HUES48 (cell line): ENCODE results near the gene VIPAS39.

Source experiments
- H3K27ac ChIP-seq: one replicate; pipeline ENCODE4 v1.7.0; 2013; ENCODE audit warnings: low read depth, low read length, inconsistent platforms
- H3K27me3 ChIP-seq: 2 replicates; pipeline ENCODE4 v1.6.1; 2013; ENCODE audit warnings: mild to moderate bottlenecking, low read length; ENCODE audit not compliant: control insufficient read depth, insufficient read depth
- H3K36me3 ChIP-seq: 2 replicates; pipeline ENCODE4 v1.6.1; 2013; ENCODE audit warnings: low read length; ENCODE audit not compliant: control insufficient read depth, insufficient read depth
- H3K4me1 ChIP-seq: 2 replicates; pipeline ENCODE4 v1.6.1; 2013; ENCODE audit warnings: mild to moderate bottlenecking, low read length; ENCODE audit not compliant: control insufficient read depth, insufficient read depth
- H3K4me3 ChIP-seq: 2 replicates; pipeline ENCODE4 v1.5.1; 2013; ENCODE audit warnings: mild to moderate bottlenecking, low read depth, low read length
- H3K9ac ChIP-seq: 2 replicates; pipeline ENCODE4 v1.6.1; 2013; ENCODE audit warnings: mild to moderate bottlenecking, low read depth, low read length, moderate library complexity
- H3K9me3 ChIP-seq: 2 replicates; pipeline ENCODE4 v1.6.1; 2013; ENCODE audit warnings: low read length; ENCODE audit not compliant: control insufficient read depth, insufficient read depth

Gene VIPAS39

DNA sequence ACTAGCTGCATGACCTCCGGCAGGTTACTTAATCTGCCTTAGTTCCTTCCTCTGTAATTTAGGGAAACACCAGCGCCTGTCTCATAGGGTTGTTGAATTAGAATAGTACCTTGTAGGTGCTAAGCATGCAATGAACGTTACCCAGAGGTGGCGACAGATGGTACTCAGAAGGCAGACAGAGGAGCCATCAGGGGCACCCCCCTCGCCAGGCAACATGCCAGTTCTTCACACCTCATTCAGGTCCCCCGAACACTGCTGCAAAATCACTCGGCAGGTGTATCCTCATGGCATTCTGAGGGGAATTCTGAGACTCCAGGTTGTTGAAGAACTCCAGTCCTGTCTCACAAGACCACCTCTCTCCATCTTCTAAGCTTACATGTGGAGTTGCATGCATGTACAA lies 31.2 kb upstream of the VIPAS39 start:
- Histone ChIP-seq H3K9me3 (no peaks in the 10 kb centered on the region), H3K27ac (no peak overlapping the region), H3K9ac (no peak overlapping the region), H3K4me3 (no peak overlapping the region), H3K4me1 (no peaks in the 10 kb centered on the region), H3K36me3 (no peaks in the 10 kb centered on the region), H3K27me3 (no peaks in the 10 kb centered on the region)

DNA sequence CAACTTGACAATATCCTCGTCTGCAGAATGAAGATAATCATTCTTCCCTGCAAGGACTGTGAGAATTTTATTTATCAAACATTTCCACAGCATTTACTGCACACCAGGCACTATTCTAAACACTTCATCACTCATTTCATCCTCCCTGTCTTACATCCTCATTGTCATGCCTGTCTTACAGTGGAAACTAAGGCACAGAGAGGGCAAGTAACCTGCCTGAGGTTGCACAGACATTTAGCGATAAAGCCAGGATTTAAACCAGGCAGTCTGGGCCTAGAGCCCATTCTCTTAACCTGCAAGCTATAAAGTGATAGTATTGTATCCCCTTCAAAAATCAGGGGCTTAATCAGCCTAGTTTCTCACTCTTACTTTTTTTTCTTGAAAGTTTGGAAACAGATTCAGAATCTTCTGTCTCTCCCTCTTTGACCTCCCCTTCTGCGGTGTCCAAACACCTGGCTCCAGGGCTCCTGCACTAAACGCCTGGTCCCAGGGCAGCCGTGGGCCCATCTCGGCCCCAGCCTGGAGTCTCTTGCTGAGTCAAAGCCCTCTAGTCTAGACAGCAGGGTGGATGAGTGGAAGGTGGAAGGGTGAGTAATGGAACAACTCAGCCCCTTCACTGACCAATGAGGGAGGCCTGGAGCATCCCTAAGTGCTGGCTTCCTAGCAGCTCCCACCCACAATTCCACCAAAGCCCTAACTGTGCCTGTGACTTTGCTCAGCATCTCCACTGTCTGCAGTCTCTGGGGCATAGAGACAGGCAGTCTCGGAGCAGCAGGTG lies 28.7 kb upstream of the VIPAS39 start:
- H3K36me3 ChIP-seq = no peaks in the 10 kb centered on the region

DNA sequence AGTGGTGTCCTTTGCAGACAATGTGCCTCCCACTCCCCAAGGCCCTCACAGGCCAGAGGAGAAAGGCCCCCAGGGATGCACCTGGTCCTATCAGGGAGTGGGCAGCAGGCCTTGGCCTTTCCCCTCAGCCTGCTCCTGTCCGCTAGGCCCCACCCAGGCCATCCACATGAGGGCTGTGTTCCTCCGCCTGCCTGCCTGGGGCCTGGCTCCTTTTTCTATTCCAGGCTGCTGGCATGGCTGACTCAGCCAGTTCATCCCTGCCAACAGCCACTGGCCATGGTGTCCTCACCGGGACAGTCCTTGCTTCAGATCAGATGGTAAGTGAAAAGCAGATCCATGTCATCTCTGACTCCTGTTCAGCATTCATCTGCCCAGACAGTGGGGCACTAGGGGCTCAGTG lies 27.9 kb upstream of the VIPAS39 start:
- no peaks in the 10 kb centered on the region for H3K9me3 ChIP-seq
- no peaks in the 10 kb centered on the region for H3K4me1 ChIP-seq
- no peak overlapping the region for H3K9ac ChIP-seq
- H3K36me3 ChIP-seq = no peaks in the 10 kb centered on the region
- H3K27me3 ChIP-seq = no peaks in the 10 kb centered on the region
- no peak overlapping the region for H3K27ac ChIP-seq
- no peak overlapping the region for H3K4me3 ChIP-seq

More for the DNA sequence above, 28.7 kb upstream of the VIPAS39 start:
- H3K27ac ChIP-seq = no peak overlapping the region
- H3K4me3 ChIP-seq = no peak overlapping the region
- no peaks in the 10 kb centered on the region for H3K4me1 ChIP-seq
- no peaks in the 10 kb centered on the region for H3K27me3 ChIP-seq
- no peak overlapping the region for H3K9ac ChIP-seq
- no peaks in the 10 kb centered on the region for H3K9me3 ChIP-seq

DNA sequence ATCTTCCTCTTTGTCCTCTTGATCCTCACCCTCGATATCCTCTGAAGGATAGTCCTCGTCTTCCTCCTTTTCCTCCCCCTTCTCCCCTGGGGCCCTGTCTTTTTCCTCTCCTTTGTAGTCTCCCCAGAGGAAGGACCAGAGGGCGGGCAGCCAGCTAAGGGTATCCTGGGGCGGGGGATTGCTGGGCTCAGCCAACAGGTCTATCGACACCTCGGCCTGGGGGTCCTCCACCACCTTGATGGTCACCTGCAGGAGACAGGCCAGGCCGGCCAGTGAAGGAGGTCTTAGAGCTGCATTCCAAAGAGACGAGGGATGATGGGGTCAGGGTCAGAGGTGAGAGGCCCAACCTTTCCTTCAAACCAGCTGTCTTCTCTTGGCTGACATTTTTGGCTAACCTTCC lies 25.0 kb upstream of the VIPAS39 start:
- Histone ChIP-seq H3K9me3 (no peaks in the 10 kb centered on the region), H3K27me3 (no peaks in the 10 kb centered on the region), H3K27ac (no peak overlapping the region), H3K4me1 (no peaks in the 10 kb centered on the region), H3K4me3 (no peak overlapping the region), H3K9ac (no peak overlapping the region), H3K36me3 (no peaks in the 10 kb centered on the region)

DNA sequence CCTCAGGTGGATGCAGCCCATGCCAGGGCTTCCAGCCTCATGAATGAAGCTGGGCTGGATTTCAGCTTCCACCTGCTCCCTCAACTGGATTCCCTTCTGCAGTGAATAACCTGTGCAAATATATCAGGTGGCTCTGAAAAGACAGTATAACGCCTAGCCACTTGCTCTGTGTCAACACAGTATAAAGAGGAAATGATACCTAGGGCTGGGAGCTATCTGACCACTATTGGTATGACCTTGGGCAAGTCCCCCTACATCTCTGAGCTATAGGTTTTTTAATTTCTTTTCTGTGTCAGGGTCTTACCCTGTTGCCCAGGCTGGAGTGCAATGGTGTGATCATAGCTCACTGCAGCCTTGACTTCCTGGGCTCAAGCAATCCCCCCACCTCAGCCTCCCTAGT lies 21.4 kb upstream of the VIPAS39 start:
- no peak overlapping the region for H3K4me3 ChIP-seq
- H3K27me3 ChIP-seq = no peaks in the 10 kb centered on the region
- H3K9me3 ChIP-seq = no peaks in the 10 kb centered on the region
- H3K36me3 ChIP-seq = no peaks in the 10 kb centered on the region
- no peak overlapping the region for H3K27ac ChIP-seq
- H3K9ac ChIP-seq = no peak overlapping the region
- no peaks in the 10 kb centered on the region; the same call in 1 of the 2 replicates for H3K4me1 ChIP-seq

DNA sequence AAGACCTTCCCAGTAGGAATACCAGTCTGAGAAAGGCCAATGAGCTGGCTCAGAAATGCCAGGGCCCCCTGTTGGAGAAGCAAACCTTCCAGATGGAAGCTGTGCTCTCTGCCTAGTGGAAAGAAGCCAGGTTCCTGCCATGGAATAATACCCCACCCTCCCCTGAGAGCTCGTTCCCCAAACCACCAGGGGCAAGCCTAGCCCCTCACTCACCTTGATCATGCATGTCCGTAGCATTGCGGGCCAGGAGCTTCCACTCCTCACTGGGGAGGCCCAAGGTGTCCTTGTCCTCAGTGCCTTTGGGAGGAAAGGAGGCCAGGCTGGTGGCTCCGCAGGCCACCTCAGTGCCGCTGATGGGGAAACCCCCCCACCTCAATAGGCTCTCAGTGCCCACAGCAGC lies 20.6 kb upstream of the VIPAS39 start:
- Histone ChIP-seq H3K36me3 (no peaks in the 10 kb centered on the region), H3K27ac (no peak overlapping the region), H3K4me3 (no peak overlapping the region), H3K9ac (no peak overlapping the region), H3K9me3 (no peaks in the 10 kb centered on the region), H3K4me1 (peaks cover under 1% of the 10 kb centered on the region; the same call in 1 of the 2 replicates), H3K27me3 (no peaks in the 10 kb centered on the region)

DNA sequence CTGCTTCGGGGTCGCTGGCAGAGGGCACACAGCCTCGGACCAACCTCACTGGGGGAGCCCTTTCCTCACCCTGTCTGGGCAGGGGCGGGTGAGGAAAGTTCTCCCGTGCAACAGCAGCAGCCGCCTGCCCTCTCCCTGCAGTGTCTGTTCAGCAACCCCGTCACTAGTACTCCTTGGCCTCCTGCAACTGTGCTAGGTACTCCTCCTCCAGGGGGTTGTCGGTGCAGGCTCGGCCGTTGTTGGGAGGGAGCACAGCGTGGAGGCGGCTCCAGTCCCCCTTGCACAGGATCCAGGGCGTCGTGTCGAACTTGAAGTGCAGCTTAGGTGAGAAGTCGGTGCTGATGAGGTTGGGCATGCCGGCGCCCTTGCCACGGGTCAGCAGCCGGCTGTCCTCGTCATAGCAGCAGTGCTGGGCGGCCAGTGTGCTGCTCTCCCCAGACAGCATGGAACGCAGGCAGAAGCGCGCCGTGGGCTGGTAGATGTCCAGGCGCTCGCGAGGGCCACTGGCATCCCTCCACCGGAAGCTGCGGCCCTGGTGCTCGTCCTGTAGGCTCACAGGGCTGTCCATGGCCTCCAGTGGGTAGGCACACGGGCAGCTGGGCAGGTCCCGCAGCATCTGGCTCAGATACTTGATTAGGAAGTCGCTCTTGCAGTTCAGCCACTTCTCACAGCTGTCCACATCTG lies 18.2 kb upstream of the VIPAS39 start:
- Histone ChIP-seq H3K27me3 (no peaks in the 10 kb centered on the region), H3K4me1 (peaks cover 12% of the 10 kb centered on the region), H3K27ac (no peak overlapping the region), H3K4me3 (no peak overlapping the region), H3K36me3 (no peaks in the 10 kb centered on the region), H3K9ac (no peak overlapping the region), H3K9me3 (no peaks in the 10 kb centered on the region)

DNA sequence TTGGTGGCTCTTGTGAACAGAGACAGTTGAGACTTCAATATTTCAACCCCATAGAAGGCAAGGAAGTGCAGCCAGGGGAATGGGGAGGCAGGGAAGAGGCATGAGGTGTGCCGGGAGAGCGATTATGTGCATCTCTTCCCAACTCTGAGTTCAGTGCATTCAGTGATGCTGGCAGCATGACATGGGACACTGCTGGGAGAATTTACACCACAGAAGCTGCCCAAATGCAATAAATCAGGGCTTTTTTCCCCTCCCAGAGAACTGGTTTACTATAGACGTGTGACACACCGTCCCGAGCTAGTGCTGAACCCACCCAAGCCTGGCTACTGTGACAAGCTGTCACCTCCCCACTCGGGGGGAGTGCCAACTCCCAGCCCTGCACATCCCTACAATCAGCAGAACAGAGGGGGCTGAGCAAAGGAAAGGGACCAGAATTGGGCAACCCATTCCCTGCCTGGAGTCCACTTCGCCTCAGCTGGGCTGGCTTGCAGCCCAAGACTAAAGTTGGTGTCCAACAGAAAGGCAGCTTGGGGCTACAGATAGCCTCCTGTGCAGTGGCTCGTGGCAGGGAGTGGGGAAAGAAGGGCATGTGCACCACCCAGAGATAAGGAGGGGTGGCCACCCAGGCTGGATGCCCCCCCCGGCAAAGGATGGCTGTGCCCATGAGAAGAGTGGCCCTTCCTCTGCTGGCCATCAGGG lies 17.2 kb upstream of the VIPAS39 start:
- H3K4me1 ChIP-seq = peaks cover 18% of the 10 kb centered on the region
- no peak overlapping the region for H3K4me3 ChIP-seq
- peaks cover 1% of the 10 kb centered on the region; the same call in 1 of the 2 replicates for H3K36me3 ChIP-seq
- H3K27ac ChIP-seq = no peak overlapping the region
- no peak overlapping the region for H3K9ac ChIP-seq
- no peaks in the 10 kb centered on the region for H3K27me3 ChIP-seq
- no peaks in the 10 kb centered on the region for H3K9me3 ChIP-seq

DNA sequence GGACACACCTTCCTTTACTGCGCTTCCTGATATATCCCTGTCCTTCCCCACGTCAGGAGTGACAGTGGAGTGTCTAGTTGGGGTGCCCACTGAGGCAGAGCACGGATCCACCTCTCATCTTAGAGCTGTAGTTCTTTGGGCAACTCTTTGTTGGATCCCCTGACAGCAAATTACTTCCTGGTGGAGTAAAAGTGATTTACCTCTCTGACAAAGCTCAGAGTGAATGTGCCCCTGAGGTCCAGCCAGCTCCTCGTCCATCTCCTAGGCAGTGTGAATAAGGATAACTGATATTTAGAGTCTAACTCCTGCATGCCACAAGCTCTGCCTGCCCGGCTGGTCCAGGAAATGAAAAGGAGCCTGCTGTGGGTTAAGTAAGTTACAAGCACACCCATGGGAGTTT lies 16.5 kb upstream of the VIPAS39 start:
- H3K27me3 ChIP-seq = no peaks in the 10 kb centered on the region
- H3K36me3 ChIP-seq = peaks cover 9% of the 10 kb centered on the region
- H3K9ac ChIP-seq = no peak overlapping the region
- no peaks in the 10 kb centered on the region for H3K9me3 ChIP-seq
- H3K4me1 ChIP-seq = peaks cover 18% of the 10 kb centered on the region
- no peak overlapping the region for H3K4me3 ChIP-seq
- H3K27ac ChIP-seq = no peak overlapping the region

DNA sequence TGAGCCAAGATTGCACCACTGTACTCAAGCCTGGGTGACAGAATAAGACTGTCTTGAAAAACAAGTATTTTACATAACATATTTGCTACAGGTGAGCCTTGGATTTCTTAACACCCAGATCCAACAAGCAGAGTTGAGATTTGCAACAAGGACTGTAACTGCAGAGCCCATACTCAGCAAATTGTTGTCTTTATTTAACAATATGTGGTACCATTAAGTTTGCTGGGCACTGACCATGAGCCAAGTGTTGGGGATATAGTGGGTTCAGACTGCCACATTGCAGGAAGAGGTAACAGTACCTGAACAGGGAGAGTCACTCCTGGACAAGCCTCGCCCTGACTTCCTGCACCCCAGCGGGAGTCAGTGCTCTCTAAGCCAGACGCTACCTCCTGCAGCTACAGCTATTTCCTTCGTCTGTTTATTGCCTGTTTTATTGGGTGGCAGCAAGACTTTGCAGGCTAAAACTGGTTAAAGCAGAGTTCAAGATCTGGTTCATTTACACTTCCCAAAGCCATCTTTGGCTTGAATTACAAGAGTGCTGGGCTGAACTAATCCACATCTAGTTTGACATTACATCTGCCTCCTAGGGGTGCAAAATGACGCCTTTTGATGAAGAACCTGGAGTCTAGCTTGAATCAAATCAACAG lies 12.9 kb upstream of the VIPAS39 start:
- Histone ChIP-seq H3K4me1 (peaks cover 18% of the 10 kb centered on the region), H3K4me3 (no peak overlapping the region), H3K9ac (no peak overlapping the region), H3K36me3 (peaks cover 43% of the 10 kb centered on the region), H3K27me3 (no peaks in the 10 kb centered on the region), H3K9me3 (no peaks in the 10 kb centered on the region), H3K27ac (peak overlapping the region; percentile 39)
